GM12878 (cell line): ENCODE measurements around the gene PDLIM4. TPM values are rescaled to one million over a fixed set of nuclear protein-coding genes. Genes with fewer than 3 reads are reported as not detected.

Experiments used
- ATAC-seq: fragments of 200-7000 bp; cut with Tn5 transposase; 3 replicates; pipeline ENCODE4 v1.9.1; 2020; ENCODE audit warnings: mild to moderate bottlenecking, moderate library complexity
- BruUV-seq: library from RNA; stranded (reverse); fragments of 400-500 nt; replicated peaks from 2 replicates; lab custom pipeline; 2021; lab: Mats Ljungman, UMichigan
- CTCF ChIA-PET: fragments of 300-600 bp; sonication (Branson Sonifier 250); formaldehyde crosslinking; extraction: SDS; loops from one replicate; lab custom pipeline; 2021; ENCODE audit warnings: inconsistent platforms; lab: Yijun Ruan, JAX
- POLR2A ChIA-PET: fragments of 350-600 bp; formaldehyde crosslinking; extraction: SDS; loops from one replicate; lab custom pipeline; 2021; ENCODE audit warnings: inconsistent platforms; lab: Charles Lee
- RAD21 ChIA-PET: fragments of 300-600 bp; sonication (Branson Sonifier 250); formaldehyde crosslinking; loops from one replicate; lab custom pipeline; 2023; ENCODE audit warnings: antibody characterized with exemption; ENCODE audit not compliant: unreplicated experiment; lab: Charles Lee
- SMC1A ChIA-PET: fragments of 300-600 bp; sonication (Branson Sonifier 250); formaldehyde crosslinking; loops from one replicate; lab custom pipeline; 2023; ENCODE audit not compliant: unreplicated experiment, uncharacterized antibody; lab: Charles Lee
- DNase-seq: peaks from one replicate; pipeline ENCODE4 v3.0.0-alpha.2; 2011; ENCODE audit warnings: low read depth, low spot score
- FAIRE-seq: peaks from 3 replicates; lab custom pipeline; 2011; peaks lifted over from hg19 to GRCh38; lab: Jason Lieb, UNC
- H2AFZ ChIP-seq: 2 replicates; pipeline ENCODE4 v1.6.0; 2011; ENCODE audit warnings: low read depth, low read length, control low read depth; ENCODE audit not compliant: control insufficient read depth
- H3K27ac ChIP-seq: 2 replicates; pipeline ENCODE4 v1.5.1; 2011; ENCODE audit warnings: control low read depth; ENCODE audit not compliant: control insufficient read depth, insufficient read depth
- H3K27me3 ChIP-seq, 2 experiments: replicated peaks in 1 of 2; 2 replicates each; pipeline versions ENCODE4 v1.6.0 to v1.6.1; 2011; ENCODE audit warnings: low read length in 1 of 2; ENCODE audit not compliant: control insufficient read depth in 2 of 2, insufficient read depth in 2 of 2
- H3K36me3 ChIP-seq, 2 experiments: 2 replicates each; pipeline ENCODE4 v1.5.1; 2011; ENCODE audit warnings: low read length in 1 of 2; ENCODE audit not compliant: control insufficient read depth in 2 of 2, insufficient read depth in 2 of 2
- H3K4me1 ChIP-seq: 2 replicates; pipeline ENCODE4 v1.6.1; 2011; ENCODE audit warnings: mild to moderate bottlenecking, low read length, moderate library complexity, mixed read lengths; ENCODE audit not compliant: control insufficient read depth, insufficient read depth
- H3K4me2 ChIP-seq: 2 replicates; pipeline ENCODE4 v1.6.0; 2011; ENCODE audit warnings: control low read depth; ENCODE audit not compliant: control insufficient read depth, insufficient read depth
- H3K4me3 ChIP-seq: fragments of 200-600 bp; sonication (generic); 2 replicates; pipeline ENCODE4 v1.5.1; 2016
- H3K79me2 ChIP-seq: 2 replicates; pipeline ENCODE4 v1.6.0; 2011; ENCODE audit warnings: low read length; ENCODE audit not compliant: control insufficient read depth, insufficient read depth
- H3K9ac ChIP-seq: 2 replicates; pipeline ENCODE4 v1.8.0; 2011; ENCODE audit warnings: low read length, control low read depth, mixed read lengths; ENCODE audit not compliant: control insufficient read depth, insufficient read depth
- H3K9me3 ChIP-seq: replicated peaks from 3 replicates; pipeline ENCODE4 v1.5.1; 2011; ENCODE audit warnings: mild to moderate bottlenecking, low read length; ENCODE audit not compliant: control insufficient read depth, insufficient read depth
- H4K20me1 ChIP-seq: 2 replicates; pipeline ENCODE4 v1.6.0; 2011; ENCODE audit not compliant: control insufficient read depth, insufficient read depth
- CTCF ChIP-seq, 3 experiments: IDR thresholded peaks in 2 of 3; conservative IDR thresholded peaks in 1 of 3; 2 replicates each; pipeline ENCODE4 v1.5.1; 2011; ENCODE audit warnings: low read depth in 3 of 3, low read length in 3 of 3, mild to moderate bottlenecking in 3 of 3, control low read depth in 2 of 3, moderate library complexity in 2 of 3, inconsistent platforms in 1 of 3, mixed read lengths in 1 of 3; ENCODE audit not compliant: control insufficient read depth in 2 of 3, insufficient read depth in 1 of 3; ENCODE audit errors: extremely low read depth in 1 of 3
- HDAC6 ChIP-seq: fragments of 200-600 bp; sonication (generic); IDR thresholded peaks from one replicate; pipeline ENCODE4 v1.8.0; 2017; ENCODE audit warnings: antibody characterized with exemption; ENCODE audit not compliant: unreplicated experiment
- IRF3 ChIP-seq: fragments of 450-650 bp; IDR thresholded peaks from 2 replicates; pipeline ENCODE4 v1.6.1; 2014; ENCODE audit warnings: mild to moderate bottlenecking
- KLF5 ChIP-seq: fragments of 450-650 bp; IDR thresholded peaks from 2 replicates; pipeline ENCODE4 v1.6.1; 2014; ENCODE audit warnings: mild to moderate bottlenecking; ENCODE audit not compliant: partially characterized antibody
- MYC ChIP-seq: IDR thresholded peaks from 2 replicates; pipeline ENCODE4 v1.6.1; 2011; ENCODE audit warnings: mild to moderate bottlenecking, low read length, moderate library complexity, inconsistent platforms; ENCODE audit not compliant: insufficient read depth, insufficient replicate concordance, insufficient read length, severe bottlenecking
- NBN ChIP-seq: fragments of 450-650 bp; IDR thresholded peaks from 2 replicates; pipeline ENCODE4 v1.6.1; 2016
- NFYB ChIP-seq: IDR thresholded peaks from 2 replicates; pipeline ENCODE4 v1.6.1; 2011; ENCODE audit warnings: low read depth, mild to moderate bottlenecking, low read length, improper control_type of control experiment, moderate library complexity; ENCODE audit not compliant: insufficient read depth
- NRF1 ChIP-seq: conservative IDR thresholded peaks from 2 replicates; pipeline ENCODE4 v1.6.1; 2011; ENCODE audit warnings: mild to moderate bottlenecking, low read depth, low read length, improper control_type of control experiment
- PAX8 ChIP-seq: fragments of 450-650 bp; IDR thresholded peaks from 2 replicates; pipeline ENCODE4 v1.6.1; 2017; ENCODE audit warnings: mild to moderate bottlenecking, moderate library complexity
- RBBP5 ChIP-seq: fragments of 200-600 bp; sonication (generic); conservative IDR thresholded peaks from 2 replicates; pipeline ENCODE4 v1.6.1; 2016
- RELA ChIP-seq: fragments of 450-650 bp; IDR thresholded peaks from 2 replicates; pipeline ENCODE4 v1.8.0; 2014; ENCODE audit warnings: borderline replicate concordance; ENCODE audit not compliant: partially characterized antibody
- SUZ12 ChIP-seq: fragments of 200-600 bp; sonication (generic); IDR thresholded peaks from one replicate; pipeline ENCODE4 v1.6.1; 2018; ENCODE audit warnings: antibody characterized with exemption, mild to moderate bottlenecking; ENCODE audit not compliant: unreplicated experiment
- ZZZ3 ChIP-seq: IDR thresholded peaks from 2 replicates; pipeline ENCODE4 v1.6.1; 2011; ENCODE audit warnings: low read depth; ENCODE audit not compliant: control insufficient read depth, insufficient read length
- WGBS: methylation state at CpG from one replicate; pipeline ENCODE4 v1.1.6; 2016; ENCODE audit warnings: low lambda C conversion rate; ENCODE audit not compliant: insufficient replicate concordance, insufficient coverage; ENCODE audit errors: missing lambda C conversion rate; 5-methylcytosine and 5-hydroxymethylcytosine counted together
- in situ Hi-C: fragments of 300-500 bp; cut with MboI; formaldehyde crosslinking; loops from 9 replicates; pipeline ENCODE4 v1.14.3; 2018; ENCODE audit warnings: mixed read lengths
- intact Hi-C: fragments of 100-400 bp; cut with micrococcal nuclease; formaldehyde crosslinking; loops from one replicate; pipeline ENCODE4 v1.14.2; 2022; ENCODE audit not compliant: unreplicated experiment
- polyA plus RNA-seq, 11 experiments: library from polyadenylated mRNA; depleted of rRNA in 4 of 11; unstranded in 6 of 11; stranded (reverse) in 5 of 11; fragments of >200 nt; fragmentation: Nextera tagmentation in 4 of 11; fragmentation: Illumina TruSeq in 1 of 11; extraction: Ambion mirVana in 4 of 11; extraction: Trizol in 1 of 11; gene quantifications; 1 replicate in 1 of 11; 2 replicates in 10 of 11; pipeline versions ENCODE4 v1.2.1 to v1.2.3, GENCODE V29; 2011 to 2016; ENCODE audit warnings: inconsistent platforms in 2 of 11, missing spikeins in 2 of 11, low read depth in 1 of 11
- total RNA-seq, 4 experiments: library from RNA; depleted of rRNA in 3 of 4; stranded (reverse); fragments of >200 nt in 3 of 4; fragmentation: Illumina TruSeq in 1 of 4; extraction: Trizol in 1 of 4; gene quantifications; 2 replicates each; pipeline versions ENCODE4 v1.2.1 to v1.2.3, GENCODE V29; 2013 to 2021

Gene PDLIM4
- total and polyA plus RNA-seq, 10 of the 15 experiments (the other 5 are each of a cell fraction or from before 2014, with no cell fraction given) = 0.13 to 1.7 (median 0.39) TPM; not detected in 3

- no peaks in the 10 kb centered on the region for H3K36me3 ChIP-seq
- no peak overlapping the region for H3K27ac ChIP-seq
- DNase-seq = no peak
- peaks cover 3 to 8% of the 10 kb centered on the region in 2 experiments; a peak in 2 of 4 replicates for H3K27me3 ChIP-seq
- no peaks in the 10 kb centered on the region for H3K9me3 ChIP-seq
- POLR2A ChIA-PET = no interaction called here
- RAD21 ChIA-PET = no interaction called here
- TF ChIP-seq NRF1 (no peak), CTCF (IDR thresholded peaks at IDR 0.05 in 2 of 3, conservative IDR thresholded peaks at IDR 0.05 in 1 of 3; ENCODE audit: control insufficient read depth in 2 of 3, extremely low read depth in 1 of 3, insufficient read depth in 1 of 3, low read depth in 3 of 3, low read length in 3 of 3) (peak in 2 of 3 experiments; percentile 20 to 28; a peak in 1 of 6 replicates)
- TF ChIP-seq, all 136 proteins: peak for 1
- no TSS peak for BruUV-seq
- Histone ChIP-seq H3K9ac (no peak overlapping the region), H2AFZ (no peak overlapping the region), H3K4me1 (no peaks in the 10 kb centered on the region), H3K79me2 (no peaks in the 10 kb centered on the region), H3K4me2 (no peak overlapping the region), H3K4me3 (no peak overlapping the region), H4K20me1 (no peaks in the 10 kb centered on the region)
- FAIRE-seq (no peak), ATAC-seq (peak; percentile 32; the same call in 1 of the 3 replicates)
- WGBS = 43% methylated on average over 5 of the region's 5 CpGs
- in situ Hi-C loops = no loop called here
- intact Hi-C loops = no loop called here
- ChIA-PET CTCF (interaction anchor here (0.7 to 3.1 kb wide), 2 partner anchors 9 to 45 kb away, joined by 5 to 16 read pairs; no protein-coding TSS in a partner anchor), SMC1A (no interaction called here)
Measured at GRCh38 chr5:132283423-132284043, 26.0 kb downstream of the PDLIM4 start.

- H3K4me2 ChIP-seq = no peak overlapping the region
- no TSS peak for BruUV-seq
- H3K4me3 ChIP-seq = no peak overlapping the region
- RAD21 ChIA-PET = no interaction called here
- in situ Hi-C loops = no loop called here
- no peaks in the 10 kb centered on the region for H4K20me1 ChIP-seq
- no peak overlapping the region for H3K27ac ChIP-seq
- no peaks in the 10 kb centered on the region for H3K36me3 ChIP-seq
- CTCF ChIA-PET = interaction anchor here (0.6 kb wide), 1 partner anchor 51 kb away, joined by 3 read pairs; no protein-coding TSS in a partner anchor
- ATAC-seq = no peak
- H2AFZ ChIP-seq = no peak overlapping the region
- TF ChIP-seq SUZ12 (no peak), KLF5 (no peak), NFYB (no peak), PAX8 (no peak), RELA (no peak), NBN (no peak), ZZZ3 (no peak), MYC (no peak), HDAC6 (no peak), RBBP5 (no peak), IRF3 (no peak)
- DNase-seq = no peak
- POLR2A ChIA-PET = no interaction called here
- no peaks in the 10 kb centered on the region for H3K9me3 ChIP-seq
- intact Hi-C loops = no loop called here
- no peak overlapping the region for H3K9ac ChIP-seq
- H3K4me1 ChIP-seq = peaks cover 9% of the 10 kb centered on the region
- no peak for FAIRE-seq
- SMC1A ChIA-PET = no interaction called here
- 68% methylated on average over 3 of the region's 3 CpGs for WGBS
- peaks cover 3 to 15% of the 10 kb centered on the region in 2 experiments; a peak in 3 of 4 replicates for H3K27me3 ChIP-seq
- no peaks in the 10 kb centered on the region for H3K79me2 ChIP-seq
Measured at GRCh38 chr5:132289097-132289496, 31.6 kb downstream of the PDLIM4 start.
